ENCODE measurements around the gene CD69.
"Not testable (repeated sequence)": the region's sequence is repeated elsewhere in the genome, so short reads cannot be mapped to it uniquely, and the experiment has no call there.

The CD69 gene

DNA sequence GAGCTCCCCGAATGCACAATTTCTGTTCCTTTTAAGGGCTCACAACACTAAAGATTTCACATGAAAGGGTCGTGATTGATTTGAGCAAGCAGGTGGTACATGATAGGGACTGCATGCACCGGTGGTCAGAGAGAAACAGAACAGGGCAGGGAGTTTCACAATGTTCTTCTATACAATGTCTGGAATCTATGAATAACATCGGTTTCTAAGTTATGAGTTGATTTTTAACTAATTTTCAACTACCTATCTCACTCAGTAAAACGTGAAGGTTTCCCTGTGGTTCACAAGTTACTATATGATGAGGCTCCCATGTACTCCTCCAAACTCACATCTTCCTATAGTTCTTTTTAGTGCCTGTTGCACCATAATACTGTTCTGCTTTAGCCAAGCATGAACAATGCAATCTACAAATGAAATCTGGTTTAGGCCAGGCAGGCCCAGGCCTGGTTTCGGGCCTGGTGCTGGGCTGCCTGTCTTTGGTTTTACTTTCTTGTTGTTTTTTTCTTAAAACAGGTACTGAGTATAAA is 47.6 kb downstream of the CD69 start:
- not testable (repeated sequence) for DNase-seq

DNA sequence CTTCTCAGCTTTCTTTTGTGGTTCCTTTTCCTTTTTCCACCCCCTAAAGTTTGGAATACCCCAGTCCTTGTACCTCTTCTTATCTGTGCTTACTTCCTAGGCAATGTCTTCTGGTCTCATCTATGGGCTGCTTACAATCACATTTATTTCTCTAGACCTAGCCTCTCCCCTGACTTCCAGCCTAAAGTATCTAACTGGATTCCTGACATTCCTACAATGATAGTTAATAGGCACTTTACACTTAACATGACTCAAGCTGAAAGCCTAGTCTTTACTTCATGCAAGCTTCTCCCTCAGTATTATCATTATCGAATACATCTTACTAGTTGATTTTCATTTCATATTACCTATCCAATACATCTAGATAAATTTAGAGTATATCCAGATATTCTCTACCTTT is 49.0 kb downstream of the CD69 start:
- no peak for DNase-seq

DNA sequence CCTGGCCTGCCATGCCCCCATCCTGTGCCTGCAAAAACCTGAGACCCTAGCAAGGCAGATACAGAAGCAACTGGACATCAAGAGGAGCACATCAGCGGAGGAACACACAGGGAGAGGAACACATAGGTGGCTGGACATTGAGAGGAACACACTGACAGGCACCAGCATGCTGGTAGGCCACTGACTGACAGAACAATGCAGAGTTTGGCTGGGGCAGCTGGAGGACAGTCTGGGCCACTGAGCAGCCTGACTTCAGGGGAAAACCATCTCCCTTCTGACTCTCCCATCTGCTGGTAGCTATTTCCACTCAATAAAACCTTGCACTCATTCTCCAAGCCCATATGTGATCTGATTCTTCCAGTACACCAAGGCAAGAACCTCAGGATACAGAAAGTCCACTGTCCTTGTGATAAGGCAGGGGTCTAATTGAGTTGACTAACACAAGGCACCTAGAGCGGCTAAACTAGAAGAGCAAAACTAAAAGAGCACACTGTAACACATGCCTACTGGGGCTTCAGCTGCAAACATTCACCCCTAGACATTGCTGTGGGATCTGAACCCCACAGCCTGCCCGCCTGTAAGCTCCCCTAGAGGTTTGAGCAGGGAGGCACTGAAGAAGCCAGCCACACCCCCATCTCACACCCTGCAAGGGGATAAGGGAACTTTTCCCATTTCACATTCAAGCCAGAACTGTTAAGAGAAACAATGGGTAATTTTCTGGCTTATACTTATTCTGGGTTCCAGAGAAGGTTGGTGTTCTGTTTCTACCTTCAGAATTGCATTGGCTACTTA is 49.9 kb downstream of the CD69 start:
- no peak for DNase-seq

DNA sequence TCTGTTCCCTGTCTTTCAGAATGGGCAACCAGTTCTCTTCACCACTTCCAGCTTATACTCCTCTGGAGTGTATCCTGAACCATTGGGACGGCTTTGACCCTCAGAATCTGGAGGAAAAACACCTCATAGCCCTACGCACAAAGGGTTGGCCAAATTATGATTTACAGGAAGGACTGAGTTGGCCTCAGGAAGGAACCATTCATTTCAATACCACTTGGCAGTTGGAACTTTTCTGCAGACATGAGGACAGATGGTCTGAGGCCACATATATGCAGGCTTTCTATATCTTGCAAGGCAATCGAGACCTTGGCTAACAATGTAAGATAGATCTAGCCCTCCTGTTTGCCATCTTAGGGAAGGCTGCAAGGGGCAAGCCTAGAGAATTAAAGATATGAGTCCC is 51.8 kb downstream of the CD69 start:
- DNase-seq = no peak

DNA sequence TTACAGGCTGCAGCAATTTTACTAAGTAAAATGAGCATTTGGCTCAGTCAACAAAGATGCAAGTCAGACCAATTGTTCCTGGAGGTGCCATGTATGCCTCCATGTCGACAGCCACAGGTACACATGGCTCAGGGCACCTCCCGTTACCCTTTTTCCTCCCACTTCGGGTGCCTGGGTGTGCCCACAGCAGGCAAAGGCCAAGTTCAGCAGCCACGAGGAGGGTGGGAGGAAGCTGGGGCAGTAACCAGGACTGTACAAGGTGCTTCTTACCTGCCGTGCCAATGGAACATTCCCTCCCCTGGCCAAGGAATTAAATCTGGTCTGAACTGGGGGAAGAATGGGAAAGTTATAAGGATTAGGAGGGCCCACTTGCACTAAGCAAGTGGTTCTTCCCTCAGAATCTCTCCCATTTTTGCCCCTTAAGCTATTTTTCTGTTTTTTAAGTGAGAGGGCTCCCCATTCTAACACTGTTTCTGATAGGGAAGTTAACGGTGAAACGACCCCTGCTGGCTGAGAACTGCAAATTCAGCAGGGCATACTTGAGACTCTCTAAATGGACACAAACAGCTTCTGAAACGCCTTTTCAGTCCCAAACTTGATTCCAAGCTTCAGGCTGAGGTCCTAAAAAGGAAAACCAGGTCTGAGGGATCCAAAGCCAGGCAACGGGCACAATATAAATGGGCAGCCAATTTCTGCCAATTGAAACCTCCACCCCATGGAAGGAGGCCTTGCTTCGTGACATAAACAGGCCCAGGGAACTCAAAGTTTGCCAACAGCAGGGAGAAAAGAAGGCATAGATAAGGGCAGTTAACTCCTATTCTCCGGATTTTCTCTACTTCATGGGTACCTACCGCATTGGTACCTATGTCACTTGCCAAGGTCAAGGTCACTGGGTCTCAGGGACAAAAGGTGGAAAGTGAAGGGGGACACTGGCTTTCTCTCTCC is 52.6 kb downstream of the CD69 start:
- DNase-seq = peak; percentile 84

DNA sequence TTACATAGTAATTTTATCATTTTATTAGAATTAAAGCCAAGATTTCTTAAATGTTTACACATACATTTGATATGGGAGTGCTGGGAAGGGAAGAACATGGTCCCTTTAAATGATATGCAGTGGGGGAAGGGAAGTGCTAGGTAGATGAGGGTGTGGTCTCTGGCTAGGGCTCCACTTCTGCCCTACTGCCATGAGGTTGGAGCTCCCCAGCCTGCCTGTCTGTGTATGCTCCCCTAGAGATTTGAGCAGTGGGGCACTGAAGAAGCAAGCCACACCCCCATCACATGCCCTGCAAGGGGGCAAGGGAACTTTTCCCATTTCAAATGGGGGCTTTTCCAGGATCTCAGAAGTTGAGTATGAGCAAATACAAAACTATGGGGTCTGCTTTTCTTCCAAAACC is 53.3 kb downstream of the CD69 start:
- peak; percentile 36 for DNase-seq

DNA sequence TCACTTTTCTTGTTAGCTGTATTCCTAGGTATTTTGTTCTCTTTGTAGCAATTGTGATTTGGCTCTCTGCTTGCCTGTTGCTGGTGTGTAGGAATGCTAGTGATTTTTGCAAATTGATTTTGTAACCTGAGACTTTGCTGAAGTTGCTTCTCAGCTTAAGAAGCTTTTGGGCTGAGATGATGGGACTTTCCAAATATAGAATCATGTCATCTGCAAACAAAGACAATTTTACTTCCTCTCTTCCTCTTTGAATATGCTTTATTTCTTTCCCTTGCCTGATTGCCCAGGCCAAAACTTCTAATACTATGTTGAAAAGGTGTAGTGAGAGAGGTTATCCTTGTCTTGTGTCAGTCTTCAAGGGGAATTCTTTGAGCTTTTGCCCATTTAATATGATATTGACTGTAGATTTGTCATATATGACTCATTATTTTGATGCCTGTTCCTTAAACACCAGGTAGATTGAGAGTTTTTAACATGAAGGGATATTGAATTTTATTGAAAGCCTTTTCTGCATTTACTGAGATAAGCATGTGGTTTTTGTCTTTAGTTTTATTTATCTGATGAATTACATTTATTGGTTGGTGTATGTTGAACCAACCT is 54.5 kb downstream of the CD69 start:
- DNase-seq = no peak

DNA sequence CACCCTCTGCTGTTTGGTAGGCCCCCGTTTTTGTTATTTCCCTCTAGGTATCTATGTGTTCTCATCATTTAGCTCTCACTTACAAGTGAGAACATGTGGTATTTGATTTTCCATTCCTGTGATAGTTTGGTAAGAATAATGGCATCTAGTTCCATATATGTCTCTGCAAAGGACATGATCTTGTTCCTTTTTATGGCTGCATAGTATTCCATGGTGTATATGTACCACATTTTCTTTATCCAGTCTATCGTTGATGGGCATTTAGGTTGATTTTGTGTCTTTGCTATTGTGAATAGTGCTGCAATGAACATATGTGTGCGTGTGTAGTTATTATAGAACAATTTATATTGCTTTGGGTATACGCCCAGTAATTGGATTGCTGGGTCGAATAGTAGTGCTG is 56.1 kb downstream of the CD69 start:
- not testable (repeated sequence) for DNase-seq
